GM12878 (cell line): Measurements from ENCODE around the gene SHMT2.

Experiments
- CBX3 ChIP-seq: fragments of 200-600 bp; sonication (generic); IDR thresholded peaks from 2 replicates; pipeline ENCODE4 v1.6.1; 2016; ENCODE audit warnings: low read depth, borderline replicate concordance
- RFX5 ChIP-seq: IDR thresholded peaks from 2 replicates; pipeline ENCODE4 v1.6.1; 2011; ENCODE audit warnings: low read depth, low read length, improper control_type of control experiment
- SUPT20H ChIP-seq: IDR thresholded peaks from 2 replicates; pipeline ENCODE4 v1.6.1; 2011; ENCODE audit warnings: low read depth, mild to moderate bottlenecking, low read length, moderate library complexity, borderline replicate concordance; ENCODE audit not compliant: control insufficient read depth
- TBL1XR1 ChIP-seq: IDR thresholded peaks from 2 replicates; pipeline ENCODE4 v1.6.1; 2012; ENCODE audit warnings: low read depth, low read length, improper control_type of control experiment
- TF ChIP-seq, protein P1 (sequence below): fragments of 450-650 bp; formaldehyde crosslinking; IDR thresholded peaks from 2 replicates; pipeline ENCODE4 v1.5.0; 2022; ENCODE audit warnings: mild to moderate bottlenecking, missing genetic modification characterization

DNA sequence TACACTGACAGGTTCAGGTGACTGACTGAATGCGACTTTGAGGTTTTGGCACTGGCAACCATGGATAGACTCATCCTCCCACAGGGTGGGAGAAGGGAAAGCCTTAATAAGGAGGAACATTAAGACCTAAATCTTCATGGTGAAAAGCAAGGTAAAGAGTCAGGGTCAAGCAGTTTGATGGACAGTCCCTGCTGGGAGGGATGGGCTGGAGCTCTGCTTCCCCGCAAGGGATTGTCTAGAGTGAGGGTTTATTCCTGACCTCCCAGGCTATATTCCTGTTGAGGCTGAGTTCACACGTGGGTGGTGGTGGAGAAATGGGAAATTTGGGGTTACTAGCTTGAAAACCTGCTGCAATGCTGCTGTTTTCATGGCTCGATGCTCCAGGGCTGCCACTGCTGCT lies 30.9 kb downstream of the SHMT2 start:
- TF ChIP-seq SUPT20H (no peak), RFX5 (no peak), CBX3 (no peak), TBL1XR1 (no peak)
- TF ChIP-seq, protein P1, sequence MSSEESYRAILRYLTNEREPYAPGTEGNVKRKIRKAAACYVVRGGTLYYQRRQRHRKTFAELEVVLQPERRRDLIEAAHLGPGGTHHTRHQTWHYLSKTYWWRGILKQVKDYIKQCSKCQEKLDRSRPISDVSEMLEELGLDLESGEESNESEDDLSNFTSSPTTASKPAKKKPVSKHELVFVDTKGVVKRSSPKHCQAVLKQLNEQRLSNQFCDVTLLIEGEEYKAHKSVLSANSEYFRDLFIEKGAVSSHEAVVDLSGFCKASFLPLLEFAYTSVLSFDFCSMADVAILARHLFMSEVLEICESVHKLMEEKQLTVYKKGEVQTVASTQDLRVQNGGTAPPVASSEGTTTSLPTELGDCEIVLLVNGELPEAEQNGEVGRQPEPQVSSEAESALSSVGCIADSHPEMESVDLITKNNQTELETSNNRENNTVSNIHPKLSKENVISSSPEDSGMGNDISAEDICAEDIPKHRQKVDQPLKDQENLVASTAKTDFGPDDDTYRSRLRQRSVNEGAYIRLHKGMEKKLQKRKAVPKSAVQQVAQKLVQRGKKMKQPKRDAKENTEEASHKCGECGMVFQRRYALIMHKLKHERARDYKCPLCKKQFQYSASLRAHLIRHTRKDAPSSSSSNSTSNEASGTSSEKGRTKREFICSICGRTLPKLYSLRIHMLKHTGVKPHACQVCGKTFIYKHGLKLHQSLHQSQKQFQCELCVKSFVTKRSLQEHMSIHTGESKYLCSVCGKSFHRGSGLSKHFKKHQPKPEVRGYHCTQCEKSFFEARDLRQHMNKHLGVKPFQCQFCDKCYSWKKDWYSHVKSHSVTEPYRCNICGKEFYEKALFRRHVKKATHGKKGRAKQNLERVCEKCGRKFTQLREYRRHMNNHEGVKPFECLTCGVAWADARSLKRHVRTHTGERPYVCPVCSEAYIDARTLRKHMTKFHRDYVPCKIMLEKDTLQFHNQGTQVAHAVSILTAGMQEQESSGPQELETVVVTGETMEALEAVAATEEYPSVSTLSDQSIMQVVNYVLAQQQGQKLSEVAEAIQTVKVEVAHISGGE (CRISPR knock-in tag): no peak
